Globus pallidus (tissue), 1 donor: ENCODE data around the gene EML1.
"Not testable (repeated sequence)": the region's sequence is repeated elsewhere in the genome, so short reads cannot be mapped to it uniquely, and the experiment has no call there.

ENCODE experiments used
- DNase-seq: peaks from one replicate; pipeline ENCODE4 v3.0.0-alpha.2; 2015; ENCODE audit warnings: low spot score

The EML1 gene

DNA sequence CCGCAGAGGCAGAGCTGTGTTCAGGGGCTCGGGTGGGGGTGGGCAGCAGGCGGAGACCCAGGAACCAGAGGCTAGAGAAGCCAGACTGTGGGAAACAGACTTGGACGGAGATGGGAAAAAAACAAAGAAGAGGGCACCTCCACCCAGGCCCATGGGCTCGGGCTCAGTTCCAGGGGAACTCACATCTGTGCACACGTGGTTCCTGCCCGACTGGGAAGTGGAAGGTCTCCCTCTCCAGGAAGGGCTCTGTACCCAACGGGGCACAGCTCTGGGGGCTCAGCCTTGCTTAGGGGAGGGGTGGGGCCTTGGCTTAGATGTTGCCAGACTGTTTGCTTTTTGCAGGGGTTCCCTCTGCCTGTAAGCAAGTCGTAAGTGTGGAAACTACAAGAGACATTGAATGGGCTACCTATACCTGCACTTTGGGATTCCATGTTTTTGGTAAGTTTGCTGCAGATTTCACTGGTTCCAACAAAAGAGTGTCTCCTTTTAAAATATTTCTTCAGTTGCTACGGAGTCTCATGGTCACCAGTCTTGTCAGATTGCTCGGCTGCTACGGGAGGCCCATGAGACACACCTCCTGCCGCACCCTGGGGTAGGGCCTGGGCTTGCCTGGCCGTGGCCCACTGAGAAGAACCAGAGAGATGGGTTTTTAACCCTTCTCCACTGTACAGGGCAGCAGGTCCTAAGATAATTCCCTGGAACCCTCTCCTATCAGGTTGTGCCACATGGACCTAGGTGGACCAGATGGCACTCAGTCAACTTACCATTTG lies 144.4 kb downstream of the EML1 start:
- DNase-seq = no peak

DNA sequence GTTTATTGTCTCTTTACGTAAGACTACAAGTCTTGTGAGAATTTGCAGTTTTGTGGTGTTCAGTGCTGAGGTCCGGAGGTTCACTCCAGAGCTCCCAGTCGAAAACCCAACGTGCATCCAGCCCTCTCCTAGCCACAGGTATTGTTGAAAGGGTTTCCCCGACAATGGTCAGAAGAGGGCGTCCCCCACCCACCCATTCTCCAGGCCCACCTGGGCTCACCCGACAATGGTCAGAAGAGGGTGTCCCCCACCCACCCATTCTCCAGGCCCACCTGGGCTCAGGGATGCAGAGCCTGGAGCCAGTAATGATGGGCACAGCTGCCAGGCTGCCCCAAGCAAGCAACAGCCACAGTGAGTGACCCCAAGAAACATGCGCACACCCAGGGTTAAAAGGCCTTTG lies 145.2 kb downstream of the EML1 start:
- no peak for DNase-seq

DNA sequence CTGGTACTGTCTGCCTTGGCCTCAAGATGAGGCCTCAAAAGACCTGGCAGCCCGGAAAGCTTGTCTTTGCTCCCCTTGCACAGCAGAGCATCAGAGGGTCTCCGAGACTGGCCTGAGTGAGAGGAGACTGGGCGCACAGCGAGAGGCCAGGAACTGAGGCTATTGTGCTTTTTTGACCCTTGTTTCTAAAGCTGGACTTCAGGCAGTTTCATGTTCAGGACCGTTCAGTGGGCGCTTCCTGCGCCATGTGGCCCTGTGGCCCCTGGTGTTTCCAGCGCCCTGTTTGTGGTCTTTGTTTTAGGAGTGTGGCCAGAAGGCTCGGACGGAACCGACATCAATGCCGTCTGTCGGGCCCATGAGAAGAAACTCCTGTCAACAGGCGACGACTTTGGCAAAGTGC lies 145.7 kb downstream of the EML1 start:
- no peak for DNase-seq

DNA sequence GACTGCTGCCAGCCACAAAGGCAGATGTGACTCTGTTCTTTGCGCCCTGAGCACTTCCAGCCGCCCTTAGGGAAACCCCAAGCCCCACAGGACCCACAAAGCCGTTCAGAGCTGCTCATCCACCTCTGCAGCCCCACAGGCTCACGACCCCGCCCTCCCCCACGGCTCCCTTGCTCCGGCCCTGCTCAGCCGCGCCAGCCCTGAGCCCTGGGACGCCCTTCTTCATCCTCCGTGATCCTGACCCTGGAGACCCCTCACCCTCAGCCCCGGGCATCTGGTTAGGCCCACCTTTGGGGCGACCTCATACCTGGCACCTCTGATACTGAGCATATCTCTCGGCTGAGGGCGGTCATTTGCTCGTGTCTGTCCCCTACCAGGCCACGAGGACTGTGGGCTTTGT lies 146.2 kb downstream of the EML1 start:
- DNase-seq = no peak

DNA sequence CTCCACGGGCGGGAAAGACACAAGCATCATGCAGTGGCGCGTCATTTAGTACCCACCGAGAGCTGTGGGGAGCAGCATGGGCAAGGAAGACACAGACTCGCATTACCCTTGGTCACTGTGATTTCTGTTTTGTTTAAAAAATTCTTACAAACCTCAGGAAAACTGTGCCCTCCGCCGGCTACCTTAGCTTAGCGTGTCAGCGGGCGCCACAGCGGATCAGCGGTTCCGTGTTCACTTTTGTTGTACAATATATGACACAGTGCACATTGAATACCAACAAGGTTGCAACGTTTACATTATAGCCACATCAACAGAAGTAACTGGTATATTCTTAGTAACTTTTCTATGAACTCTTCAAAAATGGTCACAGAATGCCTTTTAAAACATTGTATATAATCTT lies 146.9 kb downstream of the EML1 start:
- no peak for DNase-seq

DNA sequence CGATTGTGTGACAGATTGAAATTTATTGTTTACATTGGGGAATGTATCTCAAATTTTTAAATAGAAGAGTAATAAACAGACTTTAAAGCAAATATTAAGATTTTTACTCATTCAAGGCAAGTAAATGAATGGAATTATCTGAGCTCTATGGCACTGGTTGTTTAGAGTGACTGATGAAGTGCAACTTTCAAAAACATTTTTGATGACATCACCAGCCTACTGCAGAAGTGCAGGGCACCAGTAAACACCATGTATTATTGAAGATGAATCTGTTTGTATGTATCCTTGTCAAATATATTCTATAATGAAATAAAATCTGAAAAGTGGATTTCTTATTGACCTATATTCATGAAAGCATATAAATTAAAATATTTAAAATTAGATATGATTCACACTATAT lies 148.0 kb downstream of the EML1 start:
- no peak for DNase-seq

DNA sequence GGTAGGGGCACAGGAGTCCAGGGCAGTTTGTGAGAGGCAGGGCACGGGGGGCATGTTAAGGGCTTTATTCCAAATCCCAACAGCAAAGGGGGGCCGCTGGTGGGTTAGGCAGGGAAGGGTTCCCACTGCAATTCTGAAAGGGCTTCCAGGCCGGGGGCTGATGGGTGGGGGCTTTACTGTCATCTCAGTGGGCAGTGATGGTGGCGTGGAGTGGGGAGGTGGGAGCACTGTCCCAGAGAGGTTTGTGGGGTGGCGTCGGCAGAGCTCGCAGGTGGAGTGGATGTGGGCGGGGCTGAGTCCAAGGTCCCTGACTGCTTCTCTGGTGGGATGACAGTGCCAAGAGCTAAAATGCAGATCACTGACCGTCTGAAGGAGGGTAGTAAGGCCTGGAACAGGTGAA lies 150.4 kb downstream of the EML1 start:
- no peak for DNase-seq

DNA sequence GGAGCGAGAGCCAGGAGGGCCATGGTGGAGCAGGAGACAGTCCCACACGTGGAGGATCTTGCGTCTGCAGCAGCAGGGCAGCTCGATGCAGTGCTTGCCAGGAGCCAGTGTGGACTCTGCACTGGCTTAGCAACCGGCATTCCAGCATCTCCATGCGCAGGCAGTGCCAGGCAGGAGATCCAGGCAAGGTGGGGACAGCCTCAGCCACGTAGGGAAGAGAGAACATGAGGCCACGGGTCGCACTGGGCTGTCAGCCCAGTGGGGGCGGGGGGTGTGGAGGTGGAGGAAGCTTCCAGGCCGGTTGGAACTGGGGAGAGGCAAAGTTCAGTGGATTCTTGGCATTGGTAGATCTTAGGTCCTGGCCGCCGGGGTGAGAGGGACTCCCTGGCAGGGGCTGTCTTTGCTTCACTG lies 151.0 kb downstream of the EML1 start:
- DNase-seq = no peak

DNA sequence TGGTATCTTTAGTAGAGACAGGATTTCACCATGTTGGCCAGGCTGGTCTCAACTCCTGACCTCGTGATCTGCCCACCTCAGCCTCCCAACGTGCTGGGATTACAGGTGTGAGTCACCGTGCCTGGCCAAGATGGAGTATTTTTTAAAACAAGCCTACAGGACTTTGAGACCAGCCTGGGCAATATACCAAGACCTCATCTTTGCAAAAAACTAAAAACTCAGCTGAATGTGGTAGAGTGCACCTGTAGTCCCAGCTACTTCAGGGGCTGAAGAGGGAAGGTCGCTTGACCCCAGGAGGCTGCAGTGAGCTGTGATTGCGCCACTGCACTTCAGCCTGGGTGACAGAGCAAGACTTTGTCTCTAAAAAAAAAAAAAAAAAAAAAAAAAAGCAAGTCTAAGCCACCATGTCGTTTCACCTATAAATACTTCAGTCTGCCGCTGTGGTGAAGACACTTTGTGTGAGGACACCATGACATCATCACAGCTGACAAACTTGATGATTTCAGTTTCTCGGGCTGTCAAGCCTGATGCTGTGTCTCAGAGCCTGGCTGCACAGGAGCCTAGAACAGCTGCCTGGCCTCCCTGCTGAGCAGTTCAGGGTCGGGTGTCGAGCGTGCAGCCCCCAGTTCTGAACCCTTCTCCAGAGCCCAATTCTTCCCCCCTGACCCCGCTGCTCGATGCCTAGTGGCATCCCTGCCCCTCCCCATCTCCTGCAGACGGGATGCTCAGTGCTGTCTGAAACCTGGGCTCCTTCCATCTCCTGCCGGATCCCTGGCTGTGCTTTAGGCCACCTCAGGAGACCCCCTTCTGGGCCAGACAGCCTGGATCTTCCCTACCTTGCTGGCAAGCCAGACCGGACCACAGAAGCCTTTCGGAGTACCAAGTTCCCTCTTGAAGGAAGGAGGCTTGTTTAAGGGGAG lies 152.8 kb downstream of the EML1 start:
- DNase-seq = no peak

DNA sequence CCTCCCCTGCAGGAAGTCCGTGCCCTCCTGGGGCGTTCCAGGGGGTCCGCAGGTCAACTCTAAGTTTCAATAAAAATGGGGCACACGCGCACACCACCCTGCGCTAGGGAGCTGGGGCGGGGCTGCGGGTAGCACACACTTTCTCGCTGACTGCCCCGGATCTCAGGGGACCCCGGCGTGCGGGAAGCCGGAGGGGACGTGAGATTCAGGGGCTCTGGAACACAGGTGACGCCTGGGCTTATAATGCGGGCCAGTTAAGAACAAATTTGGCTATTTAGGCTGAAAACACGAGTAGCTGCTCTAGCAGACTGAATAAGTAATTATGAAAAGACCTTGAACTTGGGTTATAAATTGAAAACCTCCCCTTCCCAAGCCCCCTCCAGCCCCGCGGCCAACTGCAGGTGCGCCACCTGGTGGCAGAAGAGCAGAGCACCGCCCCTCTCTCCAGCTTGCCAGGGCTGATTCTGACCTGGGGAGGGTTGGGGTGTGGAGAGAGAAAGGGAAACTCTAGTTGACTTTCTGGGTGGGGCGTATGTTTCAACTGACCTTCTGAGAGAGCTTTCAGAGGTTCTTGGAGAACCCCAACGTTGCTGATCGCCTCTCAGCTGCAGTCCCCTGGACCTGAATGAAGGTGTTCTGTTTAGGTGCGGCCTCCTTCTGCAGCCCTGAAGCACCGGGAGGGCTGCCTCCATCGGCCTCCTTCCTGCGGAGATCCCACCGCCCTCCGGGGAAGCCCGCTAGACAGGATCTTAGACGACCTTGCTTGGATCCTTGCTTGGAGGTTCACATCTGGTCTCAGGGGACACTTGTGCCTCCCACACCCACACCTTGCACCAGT lies 153.7 kb downstream of the EML1 start:
- no peak for DNase-seq

DNA sequence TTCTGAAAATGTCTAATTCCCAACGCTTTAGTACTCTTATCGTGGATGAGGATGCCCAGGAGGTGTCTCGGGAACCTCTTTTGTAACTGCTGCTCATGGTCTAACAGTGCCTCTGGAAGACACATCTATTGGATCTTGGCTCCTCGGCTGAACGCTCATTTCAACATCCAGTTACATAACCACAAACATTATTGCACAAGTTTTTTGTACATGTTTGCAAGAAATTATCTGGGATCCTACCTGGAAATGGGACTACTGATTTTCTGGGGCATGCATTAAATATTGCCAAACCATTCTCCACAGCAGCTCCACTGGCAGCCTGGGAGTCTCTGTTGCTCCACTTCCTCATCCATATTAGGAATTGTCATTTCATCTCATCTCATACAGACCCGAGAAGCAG lies 154.5 kb downstream of the EML1 start:
- DNase-seq = no peak

DNA sequence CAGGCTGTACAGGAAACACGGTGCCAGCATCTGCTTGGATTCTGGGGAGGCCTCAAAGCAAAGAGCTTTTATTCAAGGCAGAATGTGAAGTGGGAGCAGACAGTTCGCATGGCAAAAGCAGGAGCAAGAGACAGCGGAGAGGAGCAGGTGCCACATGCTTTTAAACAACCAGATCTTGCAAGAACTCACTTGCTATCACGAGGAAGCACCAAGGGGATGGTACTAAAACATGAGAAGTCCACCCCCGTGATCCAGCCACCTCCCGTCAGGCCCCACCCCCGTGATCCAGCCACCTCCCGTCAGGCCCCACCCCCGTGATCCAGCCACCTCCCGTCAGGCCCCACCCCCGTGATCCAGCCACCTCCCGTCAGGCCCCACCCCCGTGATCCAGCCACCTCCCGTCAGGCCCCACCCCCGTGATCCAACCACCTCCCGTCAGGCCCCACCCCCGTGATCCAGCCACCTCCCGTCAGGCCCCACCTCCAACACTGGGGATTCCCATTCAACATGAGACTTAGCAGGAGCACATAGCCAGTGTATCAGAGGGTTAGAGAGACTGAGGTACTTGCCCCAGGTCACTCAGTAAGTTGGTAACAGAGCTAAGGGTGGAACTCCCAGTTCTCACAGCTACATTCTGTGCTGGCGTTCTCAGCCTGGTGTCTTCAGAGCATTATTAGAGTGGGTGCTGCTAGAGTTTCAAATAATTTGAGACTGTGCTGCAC lies 156.0 kb downstream of the EML1 start:
- not testable (repeated sequence) for DNase-seq

DNA sequence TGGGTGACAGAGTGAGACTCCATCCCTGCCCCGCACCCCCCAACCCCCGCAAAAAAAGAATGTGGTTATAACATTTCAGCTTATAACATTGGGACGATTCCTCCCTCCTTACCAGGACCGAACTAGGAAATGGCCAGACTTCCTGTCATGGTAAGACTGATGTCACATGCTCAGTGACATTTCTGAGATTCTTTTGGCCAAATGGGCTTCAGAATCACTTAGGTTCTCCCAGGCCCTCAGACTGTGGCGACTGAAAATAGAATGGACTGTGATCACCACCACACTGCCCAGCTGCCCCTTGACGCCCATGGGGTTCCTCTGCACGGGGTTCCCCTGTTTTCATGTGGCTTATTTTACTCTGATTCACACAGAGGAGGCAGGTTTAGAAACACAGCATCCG lies 157.0 kb downstream of the EML1 start:
- DNase-seq = no peak

DNA sequence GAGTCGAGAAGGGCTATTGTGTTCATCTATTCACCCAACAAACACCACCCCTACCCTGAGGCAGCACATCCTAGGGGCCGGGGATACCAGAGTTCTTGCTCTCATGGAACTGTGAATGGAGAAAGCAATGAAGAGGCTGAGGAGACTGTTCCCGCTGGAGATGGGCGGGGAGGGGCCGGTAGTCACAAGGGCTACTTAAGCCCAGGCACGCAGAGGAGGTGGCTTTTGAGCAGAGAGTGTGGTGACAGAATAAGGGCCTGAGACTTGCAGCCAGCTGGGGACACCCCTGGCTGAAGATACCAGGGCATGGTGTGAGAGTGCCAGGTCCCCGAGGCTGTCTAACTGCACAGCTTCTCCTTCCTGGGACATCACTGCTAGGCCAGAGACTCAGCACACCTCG lies 157.9 kb downstream of the EML1 start:
- no peak for DNase-seq

DNA sequence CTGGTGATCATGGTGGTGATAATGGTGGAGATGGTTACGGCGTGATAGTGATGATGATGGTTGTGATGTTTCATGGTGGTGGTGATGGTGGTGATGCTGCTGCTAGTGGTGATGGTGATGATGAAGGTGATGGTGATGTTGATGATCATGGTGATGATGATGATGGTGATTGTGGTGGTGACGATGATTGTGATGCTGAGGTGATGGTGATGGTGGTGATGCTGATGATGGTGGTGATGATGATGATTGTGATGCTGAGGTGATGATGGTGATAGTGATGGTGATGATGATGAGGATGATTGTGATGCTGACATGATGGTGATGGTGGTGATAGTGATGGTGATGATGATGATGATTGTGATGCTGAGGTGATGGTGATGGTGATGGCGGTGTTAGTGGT lies 158.8 kb downstream of the EML1 start:
- no peak for DNase-seq

DNA sequence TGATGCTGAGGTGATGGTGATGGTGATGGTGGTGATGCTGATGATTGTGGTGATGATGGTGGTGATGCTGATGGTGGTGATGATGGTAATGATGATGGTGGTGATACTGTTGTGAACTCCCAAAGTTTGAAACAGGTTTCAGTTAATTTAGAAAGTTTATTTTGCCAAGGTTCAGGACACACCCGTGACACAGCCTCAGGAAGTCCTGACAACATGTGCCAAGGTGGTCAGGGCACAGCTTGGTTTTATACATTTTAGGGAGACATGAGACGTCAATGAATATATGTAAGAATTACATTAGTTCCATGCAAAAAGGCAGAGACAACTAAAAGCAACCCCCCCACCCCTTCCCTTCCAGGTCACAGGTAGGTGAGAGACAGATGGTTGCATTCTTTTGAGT lies 159.2 kb downstream of the EML1 start:
- no peak for DNase-seq

DNA sequence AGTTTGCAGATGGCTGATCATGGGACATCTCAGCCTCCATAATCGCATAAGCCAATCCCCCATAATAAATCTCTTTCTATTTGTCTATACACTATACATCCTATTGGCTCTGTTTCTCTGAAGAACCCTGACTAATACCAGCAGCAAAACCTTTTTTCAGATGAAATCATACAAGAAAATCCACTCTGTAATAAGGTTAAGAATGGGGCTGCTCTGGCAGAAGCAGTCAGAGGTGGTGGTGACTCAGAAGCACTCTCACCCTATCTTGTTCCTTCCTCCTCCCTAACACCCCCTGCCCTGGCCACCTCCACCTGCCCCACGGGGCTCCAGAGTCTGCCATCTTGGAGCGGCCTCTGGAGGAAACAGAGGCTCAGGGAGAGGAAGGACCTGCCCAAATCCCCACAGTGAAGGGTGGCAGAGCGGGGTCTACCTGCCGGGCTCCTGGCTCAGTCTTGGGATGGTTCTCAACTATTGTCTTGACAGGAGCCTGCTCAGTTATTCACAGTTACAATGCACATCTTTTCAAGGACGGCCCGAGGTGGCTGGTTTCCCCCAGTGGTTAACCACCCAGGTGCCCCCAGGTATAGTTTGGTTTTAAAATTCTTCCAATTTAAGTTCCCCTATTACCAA lies 162.7 kb downstream of the EML1 start:
- no peak for DNase-seq

DNA sequence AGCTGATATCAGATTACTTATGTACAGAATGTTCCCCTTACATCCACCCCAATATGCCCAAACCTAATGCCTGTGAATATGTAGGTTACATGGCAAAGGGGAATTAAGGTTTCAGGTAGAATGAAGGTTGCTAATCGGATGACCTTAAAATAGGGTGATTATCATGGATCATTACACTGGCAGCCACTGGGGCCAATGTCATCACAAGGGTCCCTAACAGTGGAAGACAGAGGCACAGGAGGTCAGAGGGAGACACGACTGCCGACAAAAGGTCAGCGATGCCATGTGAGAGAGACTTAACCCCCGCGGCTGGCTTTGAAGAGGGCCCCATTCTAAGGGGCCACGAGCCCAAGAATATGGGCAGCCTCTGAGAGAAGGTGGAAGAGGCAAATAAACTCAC lies 165.2 kb downstream of the EML1 start:
- no peak for DNase-seq

DNA sequence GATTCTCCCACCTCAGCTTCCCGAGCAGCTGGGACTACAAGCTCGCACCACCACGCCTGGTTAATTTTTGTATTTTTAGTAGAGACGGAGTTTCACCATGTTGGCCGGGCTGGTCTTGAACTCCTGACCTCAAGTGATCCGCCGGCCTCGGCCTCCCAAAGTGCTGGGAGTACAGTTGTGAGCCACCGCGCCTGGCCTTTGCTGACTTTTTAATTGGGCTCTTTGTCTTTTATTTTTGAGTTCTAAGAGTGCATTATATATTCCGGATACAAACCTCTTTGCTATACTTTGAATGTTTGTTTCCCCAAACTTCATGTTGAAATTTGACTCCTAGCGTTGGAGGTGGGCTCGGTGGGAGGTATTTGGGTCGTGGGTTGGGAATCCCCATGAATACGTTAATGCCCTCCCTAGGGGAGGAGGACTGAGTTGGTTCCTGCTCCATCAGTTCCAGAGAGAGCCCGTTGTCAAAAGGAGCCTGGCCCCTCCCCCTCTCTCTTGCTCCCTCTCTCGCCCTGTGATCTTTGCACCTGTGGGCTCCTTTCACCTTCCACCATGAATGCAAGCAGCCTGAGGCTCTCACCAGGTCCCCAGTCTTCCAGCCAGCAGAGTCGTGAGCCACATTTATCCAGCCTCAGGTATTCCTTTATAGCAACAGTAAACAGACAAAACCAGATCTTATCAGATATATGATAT lies 168.8 kb downstream of the EML1 start:
- DNase-seq = no peak

DNA sequence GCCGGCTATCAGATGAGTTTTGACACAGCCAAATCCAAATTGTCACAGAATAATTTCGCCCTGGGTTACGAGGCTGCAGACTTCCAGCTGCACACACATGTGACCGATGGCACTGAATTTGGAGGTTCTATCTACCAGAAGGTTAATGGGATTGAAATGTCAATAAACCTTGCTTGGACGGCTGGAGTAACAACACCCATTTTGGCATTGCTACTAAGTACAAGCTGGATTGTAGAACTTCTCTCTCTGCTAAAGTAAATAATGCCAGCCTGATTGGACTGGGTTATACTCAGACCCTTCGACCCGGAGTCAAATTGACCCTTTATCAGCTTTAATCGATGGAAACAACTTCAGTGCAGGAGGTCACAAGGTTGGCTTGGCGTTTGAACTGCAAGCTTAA lies 171.8 kb downstream of the EML1 start:
- no peak for DNase-seq
